GM12878 (cell line): ENCODE measurements around the gene MTHFD1L. TPM values are rescaled to one million over a fixed set of nuclear protein-coding genes. Genes with fewer than 3 reads are reported as not detected.
"Not testable (repeated sequence)": the region's sequence is repeated elsewhere in the genome, so short reads cannot be mapped to it uniquely, and the experiment has no call there.

Experiments used
- ATAC-seq: fragments of 200-7000 bp; cut with Tn5 transposase; 3 replicates; pipeline ENCODE4 v1.9.1; 2020; ENCODE audit warnings: mild to moderate bottlenecking, moderate library complexity
- BruUV-seq: library from RNA; stranded (reverse); fragments of 400-500 nt; replicated peaks from 2 replicates; lab custom pipeline; 2021; lab: Mats Ljungman, UMichigan
- CTCF ChIA-PET: fragments of 300-600 bp; sonication (Branson Sonifier 250); formaldehyde crosslinking; extraction: SDS; loops from one replicate; lab custom pipeline; 2021; ENCODE audit warnings: inconsistent platforms; lab: Yijun Ruan, JAX
- POLR2A ChIA-PET: fragments of 350-600 bp; formaldehyde crosslinking; extraction: SDS; loops from one replicate; lab custom pipeline; 2021; ENCODE audit warnings: inconsistent platforms; lab: Charles Lee
- RAD21 ChIA-PET: fragments of 300-600 bp; sonication (Branson Sonifier 250); formaldehyde crosslinking; loops from one replicate; lab custom pipeline; 2023; ENCODE audit warnings: antibody characterized with exemption; ENCODE audit not compliant: unreplicated experiment; lab: Charles Lee
- SMC1A ChIA-PET: fragments of 300-600 bp; sonication (Branson Sonifier 250); formaldehyde crosslinking; loops from one replicate; lab custom pipeline; 2023; ENCODE audit not compliant: unreplicated experiment, uncharacterized antibody; lab: Charles Lee
- DNase-seq: peaks from one replicate; pipeline ENCODE4 v3.0.0-alpha.2; 2011; ENCODE audit warnings: low read depth, low spot score
- FAIRE-seq: peaks from 3 replicates; lab custom pipeline; 2011; peaks lifted over from hg19 to GRCh38; lab: Jason Lieb, UNC
- H2AFZ ChIP-seq: 2 replicates; pipeline ENCODE4 v1.6.0; 2011; ENCODE audit warnings: low read depth, low read length, control low read depth; ENCODE audit not compliant: control insufficient read depth
- H3K27ac ChIP-seq: 2 replicates; pipeline ENCODE4 v1.5.1; 2011; ENCODE audit warnings: control low read depth; ENCODE audit not compliant: control insufficient read depth, insufficient read depth
- H3K27me3 ChIP-seq, 2 experiments: replicated peaks in 1 of 2; 2 replicates each; pipeline versions ENCODE4 v1.6.0 to v1.6.1; 2011; ENCODE audit warnings: low read length in 1 of 2; ENCODE audit not compliant: control insufficient read depth in 2 of 2, insufficient read depth in 2 of 2
- H3K36me3 ChIP-seq, 2 experiments: 2 replicates each; pipeline ENCODE4 v1.5.1; 2011; ENCODE audit warnings: low read length in 1 of 2; ENCODE audit not compliant: control insufficient read depth in 2 of 2, insufficient read depth in 2 of 2
- H3K4me1 ChIP-seq: 2 replicates; pipeline ENCODE4 v1.6.1; 2011; ENCODE audit warnings: mild to moderate bottlenecking, low read length, moderate library complexity, mixed read lengths; ENCODE audit not compliant: control insufficient read depth, insufficient read depth
- H3K4me2 ChIP-seq: 2 replicates; pipeline ENCODE4 v1.6.0; 2011; ENCODE audit warnings: control low read depth; ENCODE audit not compliant: control insufficient read depth, insufficient read depth
- H3K4me3 ChIP-seq: fragments of 200-600 bp; sonication (generic); 2 replicates; pipeline ENCODE4 v1.5.1; 2016
- H3K79me2 ChIP-seq: 2 replicates; pipeline ENCODE4 v1.6.0; 2011; ENCODE audit warnings: low read length; ENCODE audit not compliant: control insufficient read depth, insufficient read depth
- H3K9ac ChIP-seq: 2 replicates; pipeline ENCODE4 v1.8.0; 2011; ENCODE audit warnings: low read length, control low read depth, mixed read lengths; ENCODE audit not compliant: control insufficient read depth, insufficient read depth
- H3K9me3 ChIP-seq: replicated peaks from 3 replicates; pipeline ENCODE4 v1.5.1; 2011; ENCODE audit warnings: mild to moderate bottlenecking, low read length; ENCODE audit not compliant: control insufficient read depth, insufficient read depth
- H4K20me1 ChIP-seq: 2 replicates; pipeline ENCODE4 v1.6.0; 2011; ENCODE audit not compliant: control insufficient read depth, insufficient read depth
- MEF2B ChIP-seq: fragments of 450-650 bp; IDR thresholded peaks from 2 replicates; pipeline ENCODE4 v1.6.1; 2018; ENCODE audit warnings: mild to moderate bottlenecking, moderate library complexity; ENCODE audit not compliant: partially characterized antibody, poor library complexity, severe bottlenecking
- MTA3 ChIP-seq: IDR thresholded peaks from 2 replicates; pipeline ENCODE4 v1.6.1; 2012; ENCODE audit warnings: low read length, inconsistent platforms, borderline replicate concordance
- WRNIP1 ChIP-seq: IDR thresholded peaks from 2 replicates; pipeline ENCODE4 v1.6.1; 2011; ENCODE audit warnings: low read depth, low read length, improper control_type of control experiment, borderline replicate concordance
- ZNF24 ChIP-seq: fragments of 450-650 bp; IDR thresholded peaks from 2 replicates; pipeline ENCODE4 v1.6.1; 2017; ENCODE audit warnings: antibody characterized with exemption, mild to moderate bottlenecking
- WGBS: methylation state at CpG from one replicate; pipeline ENCODE4 v1.1.6; 2016; ENCODE audit warnings: low lambda C conversion rate; ENCODE audit not compliant: insufficient replicate concordance, insufficient coverage; ENCODE audit errors: missing lambda C conversion rate; 5-methylcytosine and 5-hydroxymethylcytosine counted together
- in situ Hi-C: fragments of 300-500 bp; cut with MboI; formaldehyde crosslinking; loops from 9 replicates; pipeline ENCODE4 v1.14.3; 2018; ENCODE audit warnings: mixed read lengths
- intact Hi-C: fragments of 100-400 bp; cut with micrococcal nuclease; formaldehyde crosslinking; loops from one replicate; pipeline ENCODE4 v1.14.2; 2022; ENCODE audit not compliant: unreplicated experiment
- polyA plus RNA-seq, 11 experiments: library from polyadenylated mRNA; depleted of rRNA in 4 of 11; unstranded in 6 of 11; stranded (reverse) in 5 of 11; fragments of >200 nt; fragmentation: Nextera tagmentation in 4 of 11; fragmentation: Illumina TruSeq in 1 of 11; extraction: Ambion mirVana in 4 of 11; extraction: Trizol in 1 of 11; gene quantifications; 1 replicate in 1 of 11; 2 replicates in 10 of 11; pipeline versions ENCODE4 v1.2.1 to v1.2.3, GENCODE V29; 2011 to 2016; ENCODE audit warnings: inconsistent platforms in 2 of 11, missing spikeins in 2 of 11, low read depth in 1 of 11
- total RNA-seq, 4 experiments: library from RNA; depleted of rRNA in 3 of 4; stranded (reverse); fragments of >200 nt in 3 of 4; fragmentation: Illumina TruSeq in 1 of 4; extraction: Trizol in 1 of 4; gene quantifications; 2 replicates each; pipeline versions ENCODE4 v1.2.1 to v1.2.3, GENCODE V29; 2013 to 2021
- TF ChIP-seq, protein P1 (sequence below): IDR thresholded peaks from 2 replicates; pipeline ENCODE4 v1.6.1; 2012; ENCODE audit warnings: low read length, inconsistent platforms

The MTHFD1L gene
- total and polyA plus RNA-seq, 10 of the 15 experiments (the other 5 are each of a cell fraction or from before 2014, with no cell fraction given) = 11.7 to 75.5 (median 28.8) TPM

- H3K4me3 ChIP-seq, H3K4me2 ChIP-seq, H4K20me1 ChIP-seq, RAD21 ChIA-PET, intact Hi-C loops, H3K27ac ChIP-seq, in situ Hi-C loops, H3K4me1 ChIP-seq, DNase-seq, BruUV-seq, H3K9ac ChIP-seq, H3K79me2 ChIP-seq, ATAC-seq, H2AFZ ChIP-seq, H3K27me3 ChIP-seq, POLR2A ChIA-PET, FAIRE-seq, H3K9me3 ChIP-seq, SMC1A ChIA-PET, H3K36me3 ChIP-seq: not testable (repeated sequence)
- 49% methylated on average over 3 of the region's 3 CpGs for WGBS
- CTCF ChIA-PET = interaction anchor here (1.0 kb wide), 1 partner anchor 212 kb away, joined by 3 read pairs; no protein-coding TSS in a partner anchor
Measured at GRCh38 chr6:151112884-151113283, 247.4 kb downstream of the MTHFD1L start.

- ChIA-PET RAD21 (no interaction called here), POLR2A (no interaction called here), SMC1A (no interaction called here), CTCF (no interaction called here)
- no peaks in the 10 kb centered on the region for H3K36me3 ChIP-seq
- H3K27me3 ChIP-seq = no peaks in the 10 kb centered on the region
- no peaks in the 10 kb centered on the region for H3K9me3 ChIP-seq
- no peaks in the 10 kb centered on the region for H4K20me1 ChIP-seq
- H3K27ac ChIP-seq = no peak overlapping the region
- no peaks in the 10 kb centered on the region for H3K4me1 ChIP-seq
- no peak overlapping the region for H3K9ac ChIP-seq
- 59% methylated on average over 5 of the region's 5 CpGs for WGBS
- no peaks in the 10 kb centered on the region for H3K79me2 ChIP-seq
- BruUV-seq = no TSS peak
- in situ Hi-C loops (no loop called here), intact Hi-C loops (no loop called here)
- FAIRE-seq = no peak
- no peak overlapping the region for H3K4me2 ChIP-seq
- TF ChIP-seq WRNIP1 = no peak
- no peak for TF ChIP-seq ZNF24
- TF ChIP-seq, protein P1, sequence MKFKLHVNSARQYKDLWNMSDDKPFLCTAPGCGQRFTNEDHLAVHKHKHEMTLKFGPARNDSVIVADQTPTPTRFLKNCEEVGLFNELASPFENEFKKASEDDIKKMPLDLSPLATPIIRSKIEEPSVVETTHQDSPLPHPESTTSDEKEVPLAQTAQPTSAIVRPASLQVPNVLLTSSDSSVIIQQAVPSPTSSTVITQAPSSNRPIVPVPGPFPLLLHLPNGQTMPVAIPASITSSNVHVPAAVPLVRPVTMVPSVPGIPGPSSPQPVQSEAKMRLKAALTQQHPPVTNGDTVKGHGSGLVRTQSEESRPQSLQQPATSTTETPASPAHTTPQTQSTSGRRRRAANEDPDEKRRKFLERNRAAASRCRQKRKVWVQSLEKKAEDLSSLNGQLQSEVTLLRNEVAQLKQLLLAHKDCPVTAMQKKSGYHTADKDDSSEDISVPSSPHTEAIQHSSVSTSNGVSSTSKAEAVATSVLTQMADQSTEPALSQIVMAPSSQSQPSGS = no peak
- no peak for TF ChIP-seq MTA3
- no peak for TF ChIP-seq MEF2B
- DNase-seq = no peak
- H2AFZ ChIP-seq = no peak overlapping the region
- ATAC-seq = no peak
- H3K4me3 ChIP-seq = no peak overlapping the region
Measured at GRCh38 chr6:151113641-151114040, 248.1 kb downstream of the MTHFD1L start.
